Muscle of leg (tissue), 11 donors: Measurements from ENCODE around the gene CBFA2T3. TPM values are rescaled to one million over a fixed set of nuclear protein-coding genes. Genes with fewer than 3 reads are reported as not detected.

Experiments
- DNase-seq: peaks from one replicate; pipeline ENCODE4 v3.0.0; 2013
- H3K27ac ChIP-seq: one replicate; pipeline ENCODE4 v1.5.1; 2013; ENCODE audit warnings: mild to moderate bottlenecking, low read length, control low read depth
- H3K27me3 ChIP-seq: one replicate; pipeline ENCODE4 v1.6.1; 2013; ENCODE audit warnings: low read length; ENCODE audit not compliant: control insufficient read depth, insufficient read depth
- H3K36me3 ChIP-seq: one replicate; pipeline ENCODE4 v1.6.1; 2013; ENCODE audit warnings: low read length; ENCODE audit not compliant: control insufficient read depth, insufficient read depth
- H3K4me1 ChIP-seq: one replicate; pipeline ENCODE4 v1.6.1; 2013; ENCODE audit warnings: low read length; ENCODE audit not compliant: control insufficient read depth, insufficient read depth
- H3K4me3 ChIP-seq: one replicate; pipeline ENCODE4 v1.5.1; 2013; ENCODE audit warnings: low read length, control low read depth
- H3K9me3 ChIP-seq: replicated peaks from 2 replicates; pipeline ENCODE4 v1.6.1; 2013; ENCODE audit warnings: low read depth, low read length; ENCODE audit not compliant: control insufficient read depth
- WGBS: methylation state at CpG from one replicate; pipeline ENCODE4 v1.1.5; 2013; ENCODE audit warnings: missing lambda C conversion rate; ENCODE audit not compliant: insufficient coverage; 5-methylcytosine and 5-hydroxymethylcytosine counted together
- polyA plus RNA-seq, 8 donors: library from polyadenylated mRNA; unstranded; fragments of 120-200 nt; gene quantifications; one replicate each; pipeline versions ENCODE4 v1.2.1 to v1.2.3, GENCODE V29; 2013; ENCODE audit warnings: inconsistent platforms in 1 of 8, low replicate concordance in 1 of 8; ENCODE audit not compliant: insufficient read length in 8 of 8, insufficient read depth in 1 of 8
- total RNA-seq: library from RNA; stranded (reverse); fragments of 120-200 nt; gene quantifications from one replicate; pipeline ENCODE4 v1.2.4, GENCODE V29; 2013

The CBFA2T3 gene
- total and polyA plus RNA-seq, 9 donors: 3.8 to 23.0 (median 17.8) TPM

- H3K4me3 ChIP-seq: no peak overlapping the region
- peak; percentile 75 for DNase-seq
- H3K27me3 ChIP-seq: peaks cover 12% of the 10 kb centered on the region
- H3K4me1 ChIP-seq: peaks cover 12% of the 10 kb centered on the region
- no peaks in the 10 kb centered on the region for H3K9me3 ChIP-seq
- H3K27ac ChIP-seq: no peak overlapping the region
- 80% methylated on average over 25 of the region's 25 CpGs for WGBS
- no peaks in the 10 kb centered on the region for H3K36me3 ChIP-seq
Observed at GRCh38 chr16:88957887-88958577, 19.0 kb downstream of the CBFA2T3 start.

- WGBS: 74% methylated on average over 7 of the region's 9 CpGs
- peaks cover 13% of the 10 kb centered on the region for H3K27me3 ChIP-seq
- peaks cover 12% of the 10 kb centered on the region for H3K4me1 ChIP-seq
- no peaks in the 10 kb centered on the region for H3K36me3 ChIP-seq
- H3K9me3 ChIP-seq: no peaks in the 10 kb centered on the region
- H3K27ac ChIP-seq: no peak overlapping the region
- H3K4me3 ChIP-seq: no peak overlapping the region
- DNase-seq: no peak
Observed at GRCh38 chr16:88957433-88957767, 19.6 kb downstream of the CBFA2T3 start.

DNA sequence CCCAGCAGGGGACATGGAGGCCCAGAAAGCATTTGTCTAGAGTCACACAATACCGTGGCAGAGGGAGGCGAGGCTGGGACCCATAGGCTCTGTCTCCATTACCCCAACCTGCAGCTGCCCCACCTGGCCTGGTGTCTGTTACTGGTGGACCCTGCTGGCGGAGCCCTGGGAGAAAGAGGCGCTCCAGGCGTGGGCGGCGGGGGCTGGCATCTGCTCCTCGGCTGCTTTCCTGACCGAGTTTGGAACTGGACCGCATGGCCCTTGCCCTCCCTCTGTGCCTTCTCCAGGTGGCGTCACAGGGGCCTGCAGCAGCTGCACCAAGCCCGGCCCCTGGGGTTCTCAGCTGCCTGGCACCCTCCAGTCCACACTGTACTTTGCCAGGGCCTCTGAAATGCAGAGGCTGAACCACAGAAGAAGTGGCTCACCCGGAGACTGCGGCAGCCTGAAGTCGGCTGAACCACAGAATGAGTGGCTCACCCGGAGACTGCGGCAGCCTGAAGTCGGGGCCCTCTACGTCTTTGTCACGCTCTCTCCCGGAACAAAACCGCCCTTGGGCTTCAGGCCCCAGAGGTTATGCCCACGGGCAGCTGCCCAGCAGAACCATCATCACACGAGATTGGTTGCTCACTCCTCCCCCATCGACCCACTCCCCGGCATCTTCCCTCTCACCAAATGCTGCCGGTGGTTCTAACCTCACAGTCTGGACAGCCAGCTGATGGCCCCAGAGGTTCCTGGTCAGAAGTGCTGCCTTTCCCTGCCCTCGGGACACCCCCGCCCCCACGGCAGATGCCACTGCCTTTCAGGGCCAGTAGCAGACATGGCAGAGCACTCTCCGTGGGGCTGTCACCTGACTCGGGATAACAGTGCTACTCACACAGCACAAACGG lies 20.2 kb downstream of the CBFA2T3 start:
- WGBS: 70% methylated on average over 30 of the region's 33 CpGs
- H3K27me3 ChIP-seq: peaks cover 13% of the 10 kb centered on the region
- H3K4me3 ChIP-seq: no peak overlapping the region

DNA sequence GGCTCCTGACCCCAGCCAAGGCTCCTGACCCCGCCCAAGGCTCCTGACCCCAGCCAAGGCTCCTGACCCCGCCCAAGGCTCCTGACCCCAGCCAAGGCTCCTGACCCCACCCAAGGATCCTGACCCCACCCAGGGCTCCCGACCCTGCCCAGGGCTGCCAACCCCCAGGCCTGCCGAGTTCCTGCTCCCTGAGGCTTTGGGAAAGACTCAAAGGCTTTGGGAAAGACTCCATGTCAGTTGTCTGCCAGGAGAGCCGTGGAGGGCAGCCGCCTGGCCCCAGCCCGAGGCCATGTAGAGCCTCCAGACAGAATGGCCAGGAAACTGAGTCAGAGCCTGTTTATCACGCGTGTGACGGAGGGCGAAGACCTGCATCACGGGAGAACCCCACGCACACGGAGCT lies 21.1 kb downstream of the CBFA2T3 start:
- WGBS: 83% methylated on average over 12 of the region's 14 CpGs
- Histone ChIP-seq H3K27me3 (peaks cover 13% of the 10 kb centered on the region), H3K4me3 (no peak overlapping the region), H3K36me3 (no peaks in the 10 kb centered on the region), H3K27ac (no peak overlapping the region), H3K9me3 (no peaks in the 10 kb centered on the region), H3K4me1 (peaks cover 12% of the 10 kb centered on the region)
- no peak for DNase-seq

More for the DNA sequence above, 20.2 kb downstream of the CBFA2T3 start:
- no peak for DNase-seq
- no peaks in the 10 kb centered on the region for H3K9me3 ChIP-seq
- H3K4me1 ChIP-seq: peaks cover 12% of the 10 kb centered on the region
- no peaks in the 10 kb centered on the region for H3K36me3 ChIP-seq
- no peak overlapping the region for H3K27ac ChIP-seq

DNA sequence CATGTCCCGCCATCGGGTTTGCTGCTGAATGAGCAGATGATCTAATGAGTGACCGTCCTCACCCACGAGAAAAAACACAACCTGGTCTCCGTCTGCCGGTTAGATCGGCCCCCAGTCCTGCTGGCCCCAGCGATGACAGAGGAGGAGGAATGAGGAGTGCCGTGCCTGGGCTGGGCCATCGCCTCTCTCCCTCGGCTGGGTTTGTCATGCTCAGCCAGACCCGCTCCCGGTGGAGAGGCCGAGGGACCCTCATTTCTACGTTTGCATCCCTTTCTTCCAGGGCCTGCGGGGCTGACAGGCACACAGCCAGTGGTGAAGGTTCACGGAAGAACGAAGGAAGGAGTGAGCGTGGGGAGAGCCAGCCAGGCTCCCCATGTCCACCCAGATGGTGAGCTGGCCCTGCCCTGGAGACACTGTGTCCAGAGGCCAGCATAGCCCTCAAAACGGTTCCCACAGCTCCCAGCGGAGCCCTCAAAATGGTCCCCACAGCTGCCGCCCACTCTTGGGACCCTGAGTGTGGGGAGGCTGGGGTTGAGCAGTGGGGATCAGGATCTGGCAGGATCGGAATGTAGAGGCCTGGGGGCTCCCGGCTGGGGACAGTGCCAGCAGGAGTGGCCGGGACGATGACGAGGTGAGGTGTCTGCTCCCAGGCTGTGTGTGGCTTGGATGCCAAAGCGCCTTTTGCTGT lies 23.9 kb downstream of the CBFA2T3 start:
- Histone ChIP-seq H3K4me1 (peaks cover 12% of the 10 kb centered on the region), H3K9me3 (no peaks in the 10 kb centered on the region), H3K36me3 (no peaks in the 10 kb centered on the region), H3K27me3 (peaks cover 14% of the 10 kb centered on the region), H3K4me3 (no peak overlapping the region), H3K27ac (no peak overlapping the region)
- DNase-seq: no peak
- WGBS: 55% methylated on average over 17 of the region's 28 CpGs

DNA sequence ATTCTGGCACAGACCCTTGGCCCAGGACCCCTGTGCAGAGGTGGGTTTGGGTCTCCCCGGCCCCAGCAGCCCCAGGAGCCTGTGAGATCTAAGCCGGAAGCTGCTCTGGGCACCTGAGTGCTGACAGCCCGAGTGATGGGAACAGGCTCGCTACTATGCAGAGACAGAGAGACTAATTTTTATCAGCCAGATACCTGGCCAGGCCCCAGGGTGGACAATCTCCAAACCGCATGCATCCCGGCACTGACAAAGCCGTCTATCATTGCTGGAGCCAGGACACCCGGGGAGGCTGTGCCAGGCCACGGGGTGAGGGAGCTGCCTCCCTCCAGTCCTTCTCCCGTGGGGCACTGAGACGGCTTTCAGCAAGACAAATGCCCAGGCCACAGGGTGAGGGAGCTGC lies 25.0 kb downstream of the CBFA2T3 start:
- peaks cover 13% of the 10 kb centered on the region for H3K27me3 ChIP-seq
- 57% methylated on average over 11 of the region's 11 CpGs for WGBS
- H3K36me3 ChIP-seq: no peaks in the 10 kb centered on the region
- no peak overlapping the region for H3K27ac ChIP-seq
- peaks cover 6% of the 10 kb centered on the region for H3K4me1 ChIP-seq
- DNase-seq: no peak
- H3K9me3 ChIP-seq: no peaks in the 10 kb centered on the region
- H3K4me3 ChIP-seq: no peak overlapping the region

- no peaks in the 10 kb centered on the region for H3K36me3 ChIP-seq
- WGBS: 76% methylated on average over 14 of the region's 15 CpGs
- no peak overlapping the region for H3K4me3 ChIP-seq
- DNase-seq: no peak
- no peak overlapping the region for H3K27ac ChIP-seq
- H3K4me1 ChIP-seq: peaks cover 1% of the 10 kb centered on the region
- H3K27me3 ChIP-seq: peaks cover 13% of the 10 kb centered on the region
- H3K9me3 ChIP-seq: no peaks in the 10 kb centered on the region
Observed at GRCh38 chr16:88951501-88951900, 25.5 kb downstream of the CBFA2T3 start.

DNA sequence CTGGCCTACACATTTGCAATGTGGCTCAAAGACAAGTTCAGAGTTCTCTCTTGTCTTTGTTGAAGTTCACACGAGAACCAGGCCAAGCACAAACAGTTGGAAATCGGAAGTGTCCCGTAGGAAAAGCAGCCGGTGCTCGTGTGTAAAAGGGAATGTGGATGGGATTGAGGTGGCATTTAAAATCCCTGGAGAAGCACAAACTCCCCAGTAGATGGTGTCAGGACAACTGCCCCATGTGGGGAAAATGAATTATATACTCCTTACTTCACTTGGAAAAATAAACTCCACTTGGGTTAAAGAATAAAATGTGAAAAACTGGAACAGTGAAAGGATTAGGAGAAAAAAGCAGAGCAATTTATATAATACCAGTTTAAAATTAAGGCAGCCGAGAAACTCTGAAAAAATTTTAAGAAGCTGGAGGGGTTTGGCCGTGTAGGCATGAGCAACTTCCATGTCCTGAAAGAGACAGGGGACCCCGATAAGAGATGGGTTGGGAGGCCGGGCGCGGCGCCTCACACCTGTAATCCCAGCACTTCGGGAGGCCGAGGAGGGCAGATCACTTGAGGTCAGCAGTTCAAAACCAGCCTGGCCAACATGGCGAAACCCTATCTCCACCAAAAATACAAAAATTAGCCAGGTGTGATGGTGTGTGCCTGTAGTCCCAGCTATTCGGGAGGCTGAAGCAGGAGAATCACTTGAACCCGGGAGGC lies 28.1 kb downstream of the CBFA2T3 start:
- WGBS: 38% methylated on average over 6 of the region's 17 CpGs
- no peak for DNase-seq
- Histone ChIP-seq H3K27ac (no peak overlapping the region), H3K27me3 (peaks cover 13% of the 10 kb centered on the region), H3K36me3 (no peaks in the 10 kb centered on the region), H3K4me1 (no peaks in the 10 kb centered on the region), H3K9me3 (no peaks in the 10 kb centered on the region), H3K4me3 (no peak overlapping the region)

- Histone ChIP-seq H3K9me3 (no peaks in the 10 kb centered on the region), H3K36me3 (no peaks in the 10 kb centered on the region), H3K27me3 (peaks cover 22% of the 10 kb centered on the region), H3K4me3 (no peak overlapping the region), H3K4me1 (peaks cover 5% of the 10 kb centered on the region), H3K27ac (no peak overlapping the region)
- DNase-seq: no peak
- WGBS: 91% methylated on average over 4 of the region's 10 CpGs
Observed at GRCh38 chr16:88945473-88945872, 31.5 kb downstream of the CBFA2T3 start.
